Ovary (tissue), 9 donors: ENCODE measurements around the gene HPGDS. TPM values are rescaled to one million over a fixed set of nuclear protein-coding genes. Genes with fewer than 3 reads are reported as not detected.
"Not testable (repeated sequence)": the region's sequence is repeated elsewhere in the genome, so short reads cannot be mapped to it uniquely, and the experiment has no call there.

Experiments used
- DNase-seq, 5 donors: peaks; one replicate each; pipeline ENCODE4 v3.0.0-alpha.2; 2019 to 2020
- H3K27ac ChIP-seq, 2 donors: fragments of 200-600 bp; one replicate each; pipeline versions ENCODE4 v1.5.1 to v1.8.0; 2019 to 2022
- H3K27me3 ChIP-seq: fragments of 200-600 bp; one replicate; pipeline ENCODE4 v1.8.0; 2022
- H3K36me3 ChIP-seq: fragments of 200-600 bp; sonication (generic); one replicate; pipeline ENCODE4 v1.5.1; 2019
- H3K4me1 ChIP-seq: one replicate; pipeline ENCODE4 v1.8.1; 2013; ENCODE audit warnings: mild to moderate bottlenecking, moderate library complexity; ENCODE audit not compliant: insufficient read depth
- H3K4me3 ChIP-seq: fragments of 200-600 bp; sonication (generic); one replicate; pipeline ENCODE4 v1.5.1; 2017
- H3K9me3 ChIP-seq, 2 donors: fragments of 200-600 bp in 1 of 2; sonication (generic) in 1 of 2; one replicate each; pipeline versions ENCODE4 v1.5.1 to v1.8.1; 2013 to 2019; ENCODE audit warnings: mild to moderate bottlenecking in 1 of 2, moderate library complexity in 1 of 2
- CTCF ChIP-seq, 3 donors: fragments of 450-650 bp in 2 of 3; fragments of 200-600 bp in 1 of 3; IDR thresholded peaks; one replicate each; pipeline versions ENCODE4 v1.5.1 to v1.8.0; 2016 to 2022; ENCODE audit warnings: antibody characterized with exemption in 3 of 3, mild to moderate bottlenecking in 1 of 3
- EP300 ChIP-seq: sonication (generic); formaldehyde crosslinking; IDR thresholded peaks from one replicate; pipeline ENCODE4 v1.6.1; 2017; ENCODE audit warnings: antibody characterized with exemption
- POLR2A ChIP-seq: fragments of 450-650 bp; IDR thresholded peaks from one replicate; pipeline ENCODE4 v1.6.1; 2017; ENCODE audit warnings: antibody characterized with exemption, mild to moderate bottlenecking, moderate library complexity
- WGBS, 3 donors: extraction: QIAGEN DNeasy Blood & Tissue Kit in 1 of 3; methylation state at CpG; one replicate each; pipeline versions ENCODE4 v1.1.5 to v1.1.7; 2013 to 2017; 5-methylcytosine and 5-hydroxymethylcytosine counted together
- intact Hi-C, 4 donors: fragments of 100-400 bp; cut with DNase I; formaldehyde crosslinking; loops; one replicate each; pipeline versions ENCODE4 v1.11.0 to v1.15.1; 2022 to 2023
- polyA plus RNA-seq, 2 donors: library from polyadenylated mRNA; stranded (reverse); fragments of 200-250 nt in 1 of 2; fragments of 350-450 nt in 1 of 2; fragmentation: Illumina TruSeq in 1 of 2; extraction: RNeasy Lipid Tissue Mini Kit (QIAGEN cat#74804) in 1 of 2; gene quantifications; one replicate each; pipeline ENCODE4 v1.2.3, GENCODE V29; 2013 to 2014
- total RNA-seq, 7 donors: library from RNA; depleted of rRNA in 2 of 7; stranded (reverse); fragments of >200 nt in 2 of 7; fragmentation: NEBNext Ultra II Directional in 3 of 7; extraction: Animal tissue kit (Norgen Biotek cat#: 25700) in 3 of 7; gene quantifications; one replicate each; pipeline versions ENCODE4 v1.1.0 to v1.2.4, GENCODE V29; 2016 to 2023
- donor health status: DM: no; HTN: no; CAD: no; lungs with moderate emphysema.
- donor health status: DM: no; HTN: no; CAD: no.
- donor health status: Bipolar disorder and iron deficiency.
- donor health status: DM: yes; HTN: yes; CAD: no.
- donor health status: DM: no; HTN: no; CAD: no.
- donor health status: DM: yes; HTN: yes; CAD: no.

The HPGDS gene
- total and polyA plus RNA-seq, 9 donors, result 0.24 to 7.4 (median 0.77) TPM

GRCh38 chr4:94339779-94340178 is 2.9 kb downstream of the HPGDS start:
- Histone ChIP-seq H3K4me3 (no peak overlapping the region), H3K36me3 (no peaks in the 10 kb centered on the region), H3K27me3 (no peaks in the 10 kb centered on the region), H3K4me1 (no peaks in the 10 kb centered on the region), H3K9me3 (no peaks in the 10 kb centered on the region), H3K27ac (no peak overlapping the region)
- WGBS, 3 donors, result 79 to 83% (median 81%) methylated on average over 9 of the region's 9 CpGs
- intact Hi-C loops, result no loop called here
- no peak for TF ChIP-seq CTCF (IDR thresholded peaks at IDR 0.05)
- TF ChIP-seq POLR2A, result no peak
- no peak for TF ChIP-seq EP300
- DNase-seq, result no peak

- no peak for TF ChIP-seq EP300
- no peak for TF ChIP-seq CTCF (IDR thresholded peaks at IDR 0.05)
- no peak for TF ChIP-seq POLR2A
- Histone ChIP-seq H3K4me1 (no peaks in the 10 kb centered on the region), H3K9me3 (no peaks in the 10 kb centered on the region), H3K4me3 (no peak overlapping the region), H3K36me3 (no peaks in the 10 kb centered on the region), H3K27me3 (no peaks in the 10 kb centered on the region), H3K27ac (no peak overlapping the region)
- intact Hi-C loops, result no loop called here
- no peak for DNase-seq
- WGBS, 3 donors, result 75 to 82% (median 81%) methylated on average over 4 of the region's 4 CpGs
Observed at GRCh38 chr4:94338681-94339351, 3.8 kb downstream of the HPGDS start.

GRCh38 chr4:94336791-94337190 is 5.8 kb downstream of the HPGDS start:
- H3K4me1 ChIP-seq, DNase-seq, H3K36me3 ChIP-seq, H3K9me3 ChIP-seq, H3K27me3 ChIP-seq, H3K27ac ChIP-seq, intact Hi-C loops, H3K4me3 ChIP-seq: not testable (repeated sequence)
- 32 to 60% (median 46%) methylated on average over 5 of the region's 5 CpGs for WGBS, 3 donors

- intact Hi-C loops, result no loop called here
- Histone ChIP-seq H3K9me3 (no peaks in the 10 kb centered on the region), H3K36me3 (no peaks in the 10 kb centered on the region), H3K4me1 (no peaks in the 10 kb centered on the region), H3K4me3 (no peak overlapping the region), H3K27ac (no peak overlapping the region), H3K27me3 (no peaks in the 10 kb centered on the region)
- WGBS, 3 donors, result 33 to 64% (median 48%) methylated on average over 3 of the region's 3 CpGs
- DNase-seq, result no peak
- TF ChIP-seq CTCF (IDR thresholded peaks at IDR 0.05) (no peak), POLR2A (no peak), EP300 (no peak)
Observed at GRCh38 chr4:94336303-94336702, 6.3 kb downstream of the HPGDS start.

DNA sequence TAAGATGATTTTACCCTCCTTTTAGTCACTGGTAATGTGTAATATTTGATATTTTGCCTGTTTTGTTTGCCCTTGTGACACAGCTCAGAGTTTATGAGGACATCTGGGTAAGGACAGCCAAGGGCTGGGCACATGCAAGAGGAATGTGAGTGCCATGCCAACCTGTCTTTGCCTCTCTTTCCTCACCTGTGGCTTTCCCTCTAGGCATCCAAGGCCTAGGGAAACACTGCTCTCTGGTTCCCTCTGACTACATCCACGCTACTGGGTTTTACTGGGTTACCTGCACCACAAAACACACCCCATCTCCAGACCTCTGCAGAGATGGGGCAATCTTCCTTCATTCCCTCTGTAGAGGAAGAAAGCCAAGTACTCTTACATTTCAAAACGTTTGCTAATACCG is 7.7 kb downstream of the HPGDS start:
- Histone ChIP-seq H3K27me3 (no peaks in the 10 kb centered on the region), H3K36me3 (no peaks in the 10 kb centered on the region), H3K4me3 (no peak overlapping the region), H3K27ac (no peak overlapping the region), H3K9me3 (no peaks in the 10 kb centered on the region), H3K4me1 (no peaks in the 10 kb centered on the region)
- intact Hi-C loops, result no loop called here
- no peak for DNase-seq
- TF ChIP-seq EP300, result no peak
- 70 to 78% (median 71%) methylated on average over 3 of the region's 3 CpGs for WGBS, 3 donors
